Measurements from ENCODE around the gene ARMCX4. TPM values are rescaled to one million over a fixed set of nuclear protein-coding genes. Genes with fewer than 3 reads are reported as not detected.
"Not testable (repeated sequence)": the region's sequence is repeated elsewhere in the genome, so short reads cannot be mapped to it uniquely, and the experiment has no call there.

ARMCX4 gene
- 1 to 10 TPM; 4.6 to 4.7 TPM for total RNA-seq

DNA sequence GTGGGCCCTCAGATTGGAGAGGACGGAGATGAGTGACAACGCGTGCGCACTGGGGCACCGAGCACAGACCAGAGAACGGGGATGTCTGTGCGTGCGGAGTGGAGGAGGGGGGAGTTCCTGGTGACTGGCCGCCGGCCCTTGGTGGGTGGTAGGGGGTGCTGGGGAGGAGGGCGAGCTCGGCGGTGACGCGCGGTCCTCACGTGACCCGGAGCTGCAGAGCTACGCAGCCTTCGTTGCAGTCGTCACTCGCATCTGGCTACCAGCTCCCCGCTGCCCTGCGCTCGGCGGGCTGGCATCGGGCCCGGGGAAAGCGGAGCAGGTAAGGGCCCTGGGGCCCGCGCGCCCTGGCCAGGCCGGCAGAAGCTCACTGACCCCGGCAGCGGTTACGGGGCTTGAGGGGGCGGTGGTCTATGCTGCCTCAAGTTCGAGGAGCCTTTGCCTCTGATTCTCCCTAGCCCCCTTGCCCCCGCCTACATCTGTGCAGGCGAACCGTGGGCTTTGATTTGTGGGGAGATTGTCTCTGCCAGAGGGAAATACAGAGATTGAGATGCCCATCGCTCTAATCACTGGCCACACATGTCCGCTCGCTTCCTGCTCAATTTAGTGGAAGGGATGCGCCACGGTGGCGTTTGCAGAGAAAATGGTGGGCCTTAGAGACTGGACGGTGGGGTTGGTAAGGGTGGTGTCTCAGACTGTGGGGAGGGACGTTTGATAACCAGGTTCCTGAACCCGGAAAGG is at the start of gene ARMCX4:
ARMCX4 (plus strand) TSS at position 245 of the 738 bp plus-strand sequence. CDS start 3,134 bp downstream, outside the sequence.
- ChIA-PET CTCF (no interaction called here), POLR2A (interaction anchor here (0.9 kb wide), 1 partner anchor 446 kb away, joined by 3 read pairs; the partner anchor contains the start of gene ZMAT1)

DNA sequence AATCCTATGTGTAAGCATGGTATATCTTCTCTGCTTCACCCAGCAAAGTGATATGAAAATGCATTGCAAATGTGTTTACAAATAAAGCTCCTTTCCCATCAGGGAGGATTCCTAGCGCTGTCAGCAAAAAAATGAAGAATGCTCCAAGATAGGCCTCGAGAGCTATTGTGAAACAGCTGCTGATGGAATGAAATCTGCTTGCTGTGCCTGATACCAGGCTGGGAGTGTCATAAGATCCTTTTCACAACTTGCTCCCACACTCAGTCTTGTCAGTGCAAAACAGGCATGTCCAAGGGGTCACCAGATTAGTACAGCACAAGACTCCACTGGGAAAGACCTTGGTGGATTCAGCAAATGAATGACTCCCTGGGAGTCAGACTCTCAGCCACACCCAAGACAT is 43.2 kb upstream of the ARMCX4 start:
- CTCF ChIA-PET, result no interaction called here
- POLR2A ChIA-PET, result no interaction called here

- POLR2A ChIA-PET, result no interaction called here
- CTCF ChIA-PET, result no interaction called here
Observed at GRCh38 chrX:101449279-101449678, 36.0 kb upstream of the ARMCX4 start.

DNA sequence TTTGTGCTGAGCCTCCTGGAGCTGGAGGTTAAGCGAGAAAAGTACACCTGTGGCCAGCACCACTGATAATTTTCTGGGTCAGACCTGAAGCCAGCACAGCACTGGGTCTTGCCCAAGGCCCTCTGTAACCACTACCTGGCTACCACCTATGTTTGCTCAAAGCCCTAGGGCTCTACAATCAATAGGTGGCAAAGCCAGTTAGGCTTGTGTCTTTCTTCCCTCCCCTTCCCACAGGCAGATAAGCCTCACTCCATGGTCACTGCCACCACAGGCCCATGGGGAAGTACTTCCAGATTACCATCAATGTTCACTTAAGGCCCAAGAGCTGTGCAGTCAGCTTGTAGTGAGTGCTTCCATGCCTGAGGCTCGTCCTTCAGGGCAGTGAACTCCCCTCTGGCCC is 35.2 kb upstream of the ARMCX4 start:
- CTCF ChIA-PET, result no interaction called here
- POLR2A ChIA-PET, result no interaction called here

DNA sequence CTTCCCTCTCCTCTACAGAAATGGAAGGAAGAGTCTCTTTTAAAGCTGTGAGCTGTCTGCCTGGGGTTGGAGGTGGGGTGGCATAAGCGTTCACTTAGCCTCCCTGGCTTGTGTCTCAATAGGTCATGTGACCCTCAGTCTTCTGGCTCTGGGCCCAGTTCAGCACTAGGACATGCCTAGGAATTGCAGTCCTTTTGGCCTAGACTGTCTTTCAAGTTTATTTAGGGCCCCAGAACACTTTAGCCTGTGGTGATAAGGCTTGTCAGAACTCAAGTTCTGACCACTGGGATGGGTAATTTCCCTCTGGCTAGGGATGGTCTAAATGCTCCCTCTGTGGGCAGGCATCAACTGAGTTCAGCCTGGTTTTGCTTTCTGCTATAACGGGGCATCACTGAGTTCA is 34.3 kb upstream of the ARMCX4 start:
- POLR2A ChIA-PET, result no interaction called here
- CTCF ChIA-PET, result no interaction called here

- CTCF ChIA-PET, result no interaction called here
- POLR2A ChIA-PET, result no interaction called here
Observed at GRCh38 chrX:101452056-101452455, 33.2 kb upstream of the ARMCX4 start.

DNA sequence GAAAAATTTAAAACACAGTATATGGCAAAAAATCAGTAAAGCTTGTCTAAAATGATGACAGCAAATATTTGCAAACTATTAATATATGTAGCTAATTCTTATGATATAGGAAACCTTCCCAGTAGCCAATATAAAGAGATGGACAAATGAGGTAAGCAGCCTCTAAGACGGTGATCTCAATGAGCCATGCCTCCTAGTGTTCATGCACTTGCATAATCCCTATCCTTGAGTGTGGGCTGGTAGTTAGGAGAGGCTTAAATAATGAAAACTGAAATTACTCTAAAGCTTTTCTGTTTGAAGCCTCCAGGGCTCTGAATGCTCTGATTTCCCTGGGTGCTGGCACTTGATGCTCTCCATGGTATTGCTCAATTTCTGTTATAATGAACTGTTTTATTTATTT is 24.6 kb upstream of the ARMCX4 start:
- CTCF ChIA-PET, result no interaction called here
- POLR2A ChIA-PET, result no interaction called here

GRCh38 chrX:101462892-101463291 is 22.4 kb upstream of the ARMCX4 start:
- CTCF ChIA-PET, result no interaction called here
- POLR2A ChIA-PET, result no interaction called here

GRCh38 chrX:101478366-101478765 is 6.9 kb upstream of the ARMCX4 start:
- POLR2A ChIA-PET, result no interaction called here
- CTCF ChIA-PET, result no interaction called here

DNA sequence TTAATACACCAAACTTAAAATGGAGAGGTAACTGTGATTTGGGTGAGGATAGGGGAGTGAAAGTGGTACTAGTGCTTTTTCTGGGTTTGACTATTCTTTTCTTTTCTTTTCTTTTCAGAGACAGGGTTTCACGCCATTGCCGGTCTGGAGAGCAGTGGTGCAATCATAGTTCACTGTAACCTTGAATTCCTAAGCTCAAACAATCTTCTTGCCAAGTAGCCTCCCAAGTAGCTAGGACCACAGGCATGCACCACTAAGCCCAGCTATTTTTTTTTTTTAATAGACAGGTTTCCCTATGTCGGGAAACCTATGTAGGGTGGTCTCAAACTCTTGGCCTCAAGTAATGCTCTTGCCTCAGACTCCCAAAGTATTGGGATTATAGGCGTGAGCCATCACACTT is 3.0 kb upstream of the ARMCX4 start:
- ChIA-PET POLR2A (no interaction called here), CTCF (no interaction called here)

DNA sequence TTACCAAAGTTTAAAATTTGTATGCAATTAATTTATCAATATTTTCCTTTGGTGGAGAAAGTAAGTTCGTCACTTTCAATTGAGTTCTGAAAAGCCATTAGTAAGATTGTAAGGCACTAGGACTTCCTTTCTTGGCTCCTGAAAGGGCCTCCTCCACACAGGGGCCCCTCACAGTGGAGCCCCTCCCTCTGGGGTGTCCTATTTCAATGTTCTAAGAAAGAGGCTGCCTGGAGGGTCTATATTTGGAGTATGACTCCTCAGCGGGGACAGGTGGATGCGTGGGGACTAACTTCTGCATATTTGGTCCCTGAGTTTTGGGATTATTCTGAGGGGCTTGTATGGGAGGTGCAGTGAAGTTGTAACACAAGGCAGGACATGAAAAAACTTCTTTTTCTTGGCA is 1.6 kb upstream of the ARMCX4 start:
- POLR2A ChIA-PET, result no interaction called here
- CTCF ChIA-PET, result no interaction called here

DNA sequence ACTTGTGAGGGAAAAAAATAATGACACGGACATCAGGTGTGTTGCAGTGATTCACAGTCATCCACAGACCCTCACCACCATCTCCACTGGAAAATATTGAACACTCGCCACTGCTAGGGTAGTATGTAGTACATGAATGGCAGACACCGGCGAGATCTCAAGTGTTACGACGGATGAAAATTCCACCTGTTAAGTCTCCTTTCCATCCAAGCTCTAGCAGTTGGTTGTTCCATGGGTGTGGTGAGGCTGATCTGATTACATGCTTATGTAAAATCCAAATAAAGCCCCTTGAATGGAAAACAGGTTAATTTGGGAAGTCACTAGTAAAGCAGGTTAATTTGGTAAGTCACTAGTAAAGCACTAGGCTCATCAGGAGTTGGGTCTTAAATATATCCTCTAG is 1.1 kb upstream of the ARMCX4 start:
- CTCF ChIA-PET, result no interaction called here
- POLR2A ChIA-PET, result no interaction called here

DNA sequence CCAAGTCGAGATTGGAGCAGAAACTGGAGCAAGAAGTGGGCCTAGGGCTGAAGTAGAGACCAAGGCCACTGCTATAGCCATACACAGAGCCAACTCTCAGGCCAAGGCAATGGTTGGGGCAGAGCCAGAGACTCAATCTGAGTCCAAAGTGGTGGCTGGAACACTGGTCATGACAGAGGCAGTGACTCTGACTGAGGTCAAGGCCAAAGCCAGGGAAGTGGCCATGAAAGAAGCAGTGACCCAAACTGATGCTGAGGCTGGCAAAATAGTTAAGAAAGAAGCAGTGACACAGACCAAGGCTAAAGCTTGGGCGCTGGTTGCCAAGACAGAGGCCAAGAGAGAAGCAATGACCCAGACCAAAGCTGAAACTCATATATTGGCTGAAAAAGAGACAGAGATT is 3.5 kb downstream of the ARMCX4 start:
- CTCF ChIA-PET, result no interaction called here

DNA sequence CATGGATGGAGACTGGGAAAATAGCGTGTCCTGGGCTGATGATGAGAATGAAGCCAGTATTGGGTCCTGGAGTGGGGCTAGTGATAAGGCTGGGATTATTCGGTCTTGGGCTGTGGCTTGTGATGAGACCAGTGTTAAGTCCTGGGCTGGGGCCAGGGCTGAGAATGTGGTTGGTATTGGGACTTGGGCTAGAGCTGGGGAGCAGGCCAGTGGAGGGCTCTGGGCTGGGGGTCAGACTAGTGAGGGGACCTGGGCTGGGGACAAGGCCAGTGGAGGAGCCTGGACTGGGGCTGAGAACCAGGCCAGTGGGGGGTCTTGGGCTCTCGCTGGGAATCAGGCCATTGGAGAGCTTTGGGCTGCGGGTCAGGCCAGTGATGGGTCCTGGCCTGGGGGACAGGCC is 6.7 kb downstream of the ARMCX4 start:
- POLR2A ChIA-PET, result no interaction called here
- CTCF ChIA-PET, result no interaction called here

More for the DNA sequence above, 3.5 kb downstream of the ARMCX4 start:
- POLR2A ChIA-PET, result no interaction called here

DNA sequence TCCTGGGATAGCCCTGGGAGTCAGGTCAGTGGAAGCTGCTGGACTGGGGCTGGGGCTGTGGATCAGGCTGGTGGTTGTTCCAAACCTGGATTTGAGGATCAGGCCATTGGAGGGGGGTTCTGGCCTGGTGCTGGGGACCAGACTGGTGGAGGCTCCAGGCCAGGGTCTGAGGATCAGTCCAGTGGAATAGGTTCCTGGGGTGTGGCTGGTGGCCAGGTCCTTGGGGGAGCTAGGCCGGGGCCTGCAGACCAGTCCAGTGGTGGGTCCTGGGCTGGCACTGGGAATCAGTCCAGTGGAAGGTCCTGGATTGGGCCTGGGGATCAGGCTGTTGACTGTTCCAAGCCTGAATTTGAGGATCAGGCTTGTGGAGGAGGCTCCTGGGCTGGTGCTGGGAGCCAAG is 8.0 kb downstream of the ARMCX4 start:
- ChIA-PET POLR2A (no interaction called here), CTCF (no interaction called here)

GRCh38 chrX:101502929-101503328 is 17.7 kb downstream of the ARMCX4 start:
- POLR2A ChIA-PET, CTCF ChIA-PET: not testable (repeated sequence)

GRCh38 chrX:101507372-101507771 is 22.1 kb downstream of the ARMCX4 start:
- ChIA-PET CTCF (no interaction called here), POLR2A (no interaction called here)

GRCh38 chrX:101507986-101508385 is 22.7 kb downstream of the ARMCX4 start:
- POLR2A ChIA-PET, result no interaction called here
- CTCF ChIA-PET, result no interaction called here

DNA sequence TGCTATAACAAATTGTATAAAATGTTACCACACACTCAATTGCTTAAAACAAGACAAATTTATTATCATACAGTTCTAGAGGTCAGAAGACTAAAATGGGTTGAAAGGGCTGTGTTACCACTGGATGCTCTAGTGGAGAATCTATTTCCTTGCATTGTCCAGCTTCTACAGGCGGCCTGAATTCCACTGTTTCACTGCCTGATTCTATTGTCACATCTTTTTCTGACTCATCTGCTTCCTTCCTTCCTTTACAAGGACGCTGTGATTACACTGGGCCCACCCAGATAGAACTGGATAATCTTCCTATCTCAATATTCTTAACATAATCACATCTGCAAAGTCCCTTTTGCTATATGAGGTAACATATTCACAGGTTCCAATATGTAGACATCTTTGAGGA is 45.7 kb downstream of the ARMCX4 start:
- CTCF ChIA-PET, result no interaction called here
- POLR2A ChIA-PET, result no interaction called here
